HG03469 (cell line): Measurements from ENCODE around the gene MARCHF3.
A peak's percentile ranks its signal among the peaks of the same experiment; 100 is the strongest.
"Not testable (repeated sequence)": the region's sequence is repeated elsewhere in the genome, so short reads cannot be mapped to it uniquely, and the experiment has no call there.

Experiments
- ATAC-seq: cut with Tn5 transposase; IDR thresholded peaks from one replicate; pipeline ENCODE4 v1.9.1; 2021; ENCODE audit warnings: mild to moderate bottlenecking, moderate library complexity, moderate number of reproducible peaks; ENCODE audit not compliant: unreplicated experiment

Gene MARCHF3

DNA sequence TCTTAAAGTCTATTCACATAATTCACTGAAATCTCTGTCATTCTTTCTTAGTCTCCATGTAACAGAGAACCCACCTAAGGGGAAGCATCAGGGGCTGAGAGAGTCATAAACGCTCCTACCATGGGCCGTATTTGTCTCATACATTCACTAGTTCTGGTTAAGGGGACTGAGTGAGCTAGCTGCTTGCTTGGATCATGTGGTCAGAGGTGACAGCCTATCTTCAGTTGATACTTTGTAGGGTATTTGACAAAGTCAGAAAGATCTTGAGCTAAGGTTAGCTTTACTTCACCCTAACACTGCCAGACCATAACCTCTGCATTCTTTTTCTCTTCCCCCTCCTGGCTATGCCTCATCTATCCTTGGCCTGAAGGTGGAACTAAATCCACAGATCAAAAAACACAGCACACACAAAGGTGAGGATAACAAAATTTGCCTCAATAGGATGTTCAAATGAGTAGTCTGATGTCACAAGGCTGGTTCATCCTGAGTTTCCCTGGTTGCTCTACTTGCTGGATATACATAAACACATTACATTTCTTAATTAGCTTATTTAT is 66.5 kb downstream of the MARCHF3 start:
- no peak for ATAC-seq

DNA sequence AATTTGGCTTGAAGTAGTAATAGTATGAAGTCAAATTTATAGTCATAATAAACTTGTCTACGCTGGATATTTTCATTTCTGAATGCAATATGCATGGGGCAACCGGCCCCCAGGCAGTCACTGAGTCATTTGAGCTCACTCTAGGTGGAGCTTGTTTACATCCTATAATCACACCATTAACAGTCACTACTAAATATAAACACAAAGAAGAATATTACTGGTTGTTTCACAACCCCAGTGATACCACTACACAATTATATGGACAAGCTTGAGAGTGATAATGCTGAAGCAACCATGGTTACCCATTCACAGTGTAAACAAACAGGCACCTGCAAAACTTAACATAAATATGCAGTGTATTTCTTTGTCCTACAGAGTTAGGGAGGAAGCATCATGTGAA is 68.7 kb downstream of the MARCHF3 start:
- ATAC-seq = peak; percentile 66

DNA sequence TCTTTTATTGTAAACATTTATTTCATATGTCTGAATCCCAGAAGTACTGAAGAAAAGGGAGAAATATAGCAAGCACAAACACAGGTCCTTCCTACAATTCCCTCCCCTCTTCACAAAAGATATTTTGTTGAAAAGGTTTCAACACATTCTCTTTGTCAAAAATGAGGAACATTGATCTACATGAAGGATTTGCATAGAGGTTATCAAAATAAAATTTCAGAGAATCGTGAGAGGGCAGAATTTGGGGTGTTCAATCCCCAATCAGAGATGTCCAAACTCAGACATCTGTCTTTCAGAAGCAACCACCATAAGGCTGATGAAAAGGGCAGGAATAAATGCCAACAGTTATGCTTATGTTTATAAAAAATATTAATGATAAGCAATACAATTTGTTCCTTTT is 69.2 kb downstream of the MARCHF3 start:
- no peak for ATAC-seq

GRCh38 chr5:126959188-126959587 is 71.2 kb downstream of the MARCHF3 start:
- ATAC-seq = no peak

GRCh38 chr5:126956991-126957390 is 73.4 kb downstream of the MARCHF3 start:
- no peak for ATAC-seq

GRCh38 chr5:126954981-126955380 is 75.4 kb downstream of the MARCHF3 start:
- ATAC-seq = no peak

DNA sequence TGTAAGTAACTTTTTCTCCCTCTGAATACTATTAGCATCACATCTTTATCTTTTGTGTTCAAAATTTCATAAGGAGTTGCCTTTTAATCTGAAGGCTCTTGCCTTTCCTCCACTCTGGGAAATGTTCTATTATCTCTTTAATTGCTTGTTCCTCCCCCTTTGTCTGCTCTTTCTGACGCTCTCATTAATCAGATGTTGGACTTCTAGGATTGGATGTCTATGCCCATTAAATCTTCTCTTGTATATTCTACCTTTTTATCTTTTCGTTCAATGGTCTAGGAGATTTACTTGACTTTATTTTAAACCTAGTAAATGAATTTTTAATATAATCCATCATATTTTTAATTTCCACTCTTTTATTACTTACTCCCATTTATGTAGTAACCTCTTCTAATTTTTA is 76.7 kb downstream of the MARCHF3 start:
- ATAC-seq = no peak

GRCh38 chr5:126949475-126949874 is 80.9 kb downstream of the MARCHF3 start:
- no peak for ATAC-seq

- no peak for ATAC-seq
Observed at GRCh38 chr5:126948453-126948852, 81.9 kb downstream of the MARCHF3 start.

- ATAC-seq = no peak
Observed at GRCh38 chr5:126948011-126948355, 82.4 kb downstream of the MARCHF3 start.

GRCh38 chr5:126947146-126948010 is 83.0 kb downstream of the MARCHF3 start:
- peak; percentile 67 for ATAC-seq

DNA sequence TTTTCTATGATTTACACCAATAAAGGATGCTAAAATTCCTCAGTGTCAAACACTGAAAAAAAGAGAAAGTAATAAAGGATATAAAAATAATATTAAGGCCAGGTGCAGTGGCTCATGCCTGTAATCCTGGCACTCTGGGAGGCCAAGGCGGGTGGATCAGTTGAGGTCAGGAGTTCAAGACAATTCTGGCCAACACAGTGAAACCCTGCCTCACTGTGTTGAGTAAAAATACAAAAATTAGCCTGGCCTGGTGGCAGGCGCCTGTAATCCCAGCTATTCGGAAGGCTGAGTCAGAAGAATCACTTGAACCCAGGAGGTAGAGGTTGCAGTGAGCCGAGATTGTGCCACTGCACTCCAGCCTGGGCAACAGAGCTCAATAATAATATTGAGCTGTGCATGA is 87.5 kb downstream of the MARCHF3 start:
- ATAC-seq = not testable (repeated sequence)

- ATAC-seq = no peak
Observed at GRCh38 chr5:126941403-126941802, 89.0 kb downstream of the MARCHF3 start.

DNA sequence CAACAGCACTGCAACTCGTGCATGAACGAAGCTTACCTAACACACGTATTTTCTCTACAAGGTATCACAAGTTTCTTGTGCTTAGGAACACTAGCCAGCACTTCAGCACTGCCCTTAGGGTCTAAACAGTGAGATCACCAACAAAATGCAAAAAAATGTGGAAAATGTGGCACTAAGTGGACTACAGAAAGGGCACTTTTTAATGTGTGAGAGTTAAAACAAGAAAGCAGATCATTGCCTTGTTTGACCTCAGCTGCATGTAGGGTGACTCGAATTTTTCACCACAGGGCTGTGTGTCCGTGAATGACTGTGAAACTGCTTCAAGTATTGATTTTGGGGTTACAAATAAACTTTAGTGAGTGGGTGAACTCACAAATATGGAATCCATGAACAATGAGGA is 90.5 kb downstream of the MARCHF3 start:
- ATAC-seq = no peak

DNA sequence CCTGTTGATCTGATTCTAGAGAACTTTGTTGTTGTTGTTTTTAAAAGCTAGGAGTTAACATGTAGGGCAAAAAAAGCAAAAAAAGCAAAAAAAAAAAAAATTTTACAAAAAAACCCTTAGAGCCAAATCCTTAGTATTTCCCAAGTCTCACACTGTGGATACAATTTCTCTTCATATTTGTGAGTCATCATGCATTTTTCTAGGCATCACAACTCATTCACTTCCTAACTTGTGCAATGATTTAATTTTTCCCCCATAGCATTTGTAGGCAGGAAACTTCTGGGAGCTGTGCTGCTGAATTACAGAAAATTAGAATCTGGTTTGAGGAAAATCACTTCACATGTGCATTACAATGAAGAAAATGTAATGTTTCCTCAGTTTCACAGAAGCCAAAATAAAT is 91.9 kb downstream of the MARCHF3 start:
- no peak for ATAC-seq

DNA sequence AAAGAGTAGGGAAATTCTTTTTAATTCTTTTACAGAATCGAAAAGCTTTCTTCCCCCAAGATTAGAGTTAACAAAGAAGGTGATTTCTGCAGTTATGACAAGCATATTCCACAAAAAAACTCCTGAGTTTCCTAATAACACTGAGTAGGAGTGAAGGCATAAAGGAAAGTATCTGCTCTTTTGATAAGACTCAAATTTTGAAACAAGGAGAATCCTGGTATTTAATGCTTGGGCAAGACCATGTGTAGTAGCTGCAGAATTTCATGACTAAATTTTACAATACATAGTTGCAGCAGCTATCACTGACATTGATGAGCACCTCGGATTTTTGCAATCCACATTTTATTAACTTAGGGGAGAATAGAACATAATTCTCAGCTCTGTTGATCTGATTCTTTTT is 92.6 kb downstream of the MARCHF3 start:
- ATAC-seq = no peak

GRCh38 chr5:126936775-126937418 is 93.5 kb downstream of the MARCHF3 start:
- no peak for ATAC-seq

DNA sequence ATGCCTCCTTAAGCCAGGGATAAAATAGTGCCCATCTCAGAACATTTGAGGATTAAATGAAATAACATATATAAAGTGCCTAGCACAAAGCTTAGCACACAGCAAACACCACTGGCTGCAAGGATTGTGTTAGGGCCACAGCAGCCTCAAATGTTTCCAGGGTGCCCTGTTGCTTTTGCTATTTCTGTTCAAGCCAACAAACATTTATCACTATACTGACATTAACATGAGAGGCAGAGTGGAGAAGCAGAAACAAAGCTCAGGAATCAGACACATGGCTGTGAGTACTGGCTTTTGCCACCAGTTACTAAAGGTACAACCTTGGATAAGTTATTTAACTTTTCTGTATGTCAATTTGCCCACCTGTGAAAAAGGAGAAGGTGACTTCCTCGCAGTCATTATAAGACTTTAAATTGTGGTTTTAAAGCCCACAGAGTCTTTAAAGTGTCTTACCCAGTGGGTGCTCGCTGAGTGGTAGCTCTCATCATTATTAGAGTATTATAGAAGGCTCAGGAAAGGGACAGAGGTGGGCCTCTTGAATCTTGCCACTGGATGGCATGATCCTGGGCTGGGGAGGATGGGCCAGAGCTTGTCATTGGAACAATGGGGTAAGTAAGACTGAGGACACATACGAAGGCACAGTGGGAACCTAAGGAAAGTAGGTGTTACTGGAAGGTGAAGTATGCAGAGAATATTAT is 98.2 kb downstream of the MARCHF3 start:
- no peak for ATAC-seq

GRCh38 chr5:126928041-126928440 is 102.3 kb downstream of the MARCHF3 start:
- ATAC-seq = no peak

DNA sequence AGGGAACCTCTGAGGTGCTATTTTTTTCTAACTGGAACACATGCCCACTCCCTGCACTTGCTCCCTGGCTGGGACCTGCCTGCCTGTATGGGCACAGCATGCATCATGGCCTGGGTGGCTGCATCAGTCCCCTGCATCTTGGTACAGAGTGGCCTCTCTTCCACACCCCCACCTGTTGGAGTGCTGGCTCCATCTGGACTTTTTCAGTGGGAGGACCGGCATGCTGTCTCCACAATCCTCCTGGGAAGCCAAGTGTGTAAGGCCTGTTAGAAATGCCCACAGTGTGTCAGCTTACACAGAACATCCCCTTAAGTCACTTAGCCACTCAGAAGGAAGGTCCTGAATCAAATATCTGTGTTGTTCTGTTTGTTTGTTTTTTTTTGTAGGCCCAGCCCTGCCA is 102.9 kb downstream of the MARCHF3 start:
- no peak for ATAC-seq

- no peak for ATAC-seq
Observed at GRCh38 chr5:126926187-126926586, 104.2 kb downstream of the MARCHF3 start.

- no peak for ATAC-seq
Observed at GRCh38 chr5:126925482-126925881, 104.9 kb downstream of the MARCHF3 start.
